ENCODE data around the gene PEX5L. TPM values are rescaled to one million over a fixed set of nuclear protein-coding genes. Genes with fewer than 3 reads are reported as not detected.

The PEX5L gene
- total RNA-seq, 4 donors from 2014 or later = 29.1 to 36.5 (median 32.3) TPM

DNA sequence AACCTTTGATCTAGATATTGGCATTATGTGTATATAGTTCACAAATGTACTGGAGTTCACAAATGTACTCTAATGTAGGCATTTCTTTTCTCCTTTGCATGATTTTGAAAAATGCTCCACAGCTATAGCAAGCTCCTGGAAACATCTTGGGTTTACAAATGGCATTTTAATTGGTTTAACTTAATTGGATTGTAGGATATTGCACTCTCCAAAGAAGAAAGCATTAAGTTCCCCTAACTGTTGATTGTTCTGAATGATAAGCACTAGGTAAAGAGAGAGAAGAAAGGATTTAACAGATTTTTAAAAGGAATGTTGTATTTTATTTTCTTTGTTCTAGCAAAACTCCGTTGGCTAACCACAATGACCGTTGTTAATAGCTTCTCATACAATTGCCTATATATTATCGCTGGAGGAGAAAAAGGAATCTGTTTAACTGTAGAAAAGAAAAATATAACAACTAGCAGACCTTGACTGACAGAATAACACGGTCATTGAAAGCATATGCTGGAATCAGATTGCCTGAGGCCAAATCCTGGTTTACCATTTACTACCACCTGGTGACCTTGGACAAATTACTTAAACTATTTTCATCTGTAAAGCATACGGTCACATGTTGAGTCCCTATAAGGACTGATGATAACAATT is 170.8 kb downstream of the PEX5L start:
- H3K36me3 ChIP-seq = no peaks in the 10 kb centered on the region
- no peaks in the 10 kb centered on the region for H3K27me3 ChIP-seq
- H3K4me1 ChIP-seq = no peaks in the 10 kb centered on the region
- WGBS, 2 donors = 50 to 59% methylated on average over 5 of the region's 5 CpGs
- no peak overlapping the region for H3K27ac ChIP-seq
- TF ChIP-seq, protein P1, sequence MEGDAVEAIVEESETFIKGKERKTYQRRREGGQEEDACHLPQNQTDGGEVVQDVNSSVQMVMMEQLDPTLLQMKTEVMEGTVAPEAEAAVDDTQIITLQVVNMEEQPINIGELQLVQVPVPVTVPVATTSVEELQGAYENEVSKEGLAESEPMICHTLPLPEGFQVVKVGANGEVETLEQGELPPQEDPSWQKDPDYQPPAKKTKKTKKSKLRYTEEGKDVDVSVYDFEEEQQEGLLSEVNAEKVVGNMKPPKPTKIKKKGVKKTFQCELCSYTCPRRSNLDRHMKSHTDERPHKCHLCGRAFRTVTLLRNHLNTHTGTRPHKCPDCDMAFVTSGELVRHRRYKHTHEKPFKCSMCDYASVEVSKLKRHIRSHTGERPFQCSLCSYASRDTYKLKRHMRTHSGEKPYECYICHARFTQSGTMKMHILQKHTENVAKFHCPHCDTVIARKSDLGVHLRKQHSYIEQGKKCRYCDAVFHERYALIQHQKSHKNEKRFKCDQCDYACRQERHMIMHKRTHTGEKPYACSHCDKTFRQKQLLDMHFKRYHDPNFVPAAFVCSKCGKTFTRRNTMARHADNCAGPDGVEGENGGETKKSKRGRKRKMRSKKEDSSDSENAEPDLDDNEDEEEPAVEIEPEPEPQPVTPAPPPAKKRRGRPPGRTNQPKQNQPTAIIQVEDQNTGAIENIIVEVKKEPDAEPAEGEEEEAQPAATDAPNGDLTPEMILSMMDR (IDR thresholded peaks at IDR 0.05) = no peak
- no peak for TF ChIP-seq EP300 (IDR thresholded peaks at IDR 0.05)
- TF ChIP-seq POLR2A (IDR thresholded peaks at IDR 0.05) = no peak
- H3K9me3 ChIP-seq = no peaks in the 10 kb centered on the region
- DNase-seq (ENCODE audit: low spot score in 2 of 2) = no peak
- H3K4me3 ChIP-seq = no peak overlapping the region

DNA sequence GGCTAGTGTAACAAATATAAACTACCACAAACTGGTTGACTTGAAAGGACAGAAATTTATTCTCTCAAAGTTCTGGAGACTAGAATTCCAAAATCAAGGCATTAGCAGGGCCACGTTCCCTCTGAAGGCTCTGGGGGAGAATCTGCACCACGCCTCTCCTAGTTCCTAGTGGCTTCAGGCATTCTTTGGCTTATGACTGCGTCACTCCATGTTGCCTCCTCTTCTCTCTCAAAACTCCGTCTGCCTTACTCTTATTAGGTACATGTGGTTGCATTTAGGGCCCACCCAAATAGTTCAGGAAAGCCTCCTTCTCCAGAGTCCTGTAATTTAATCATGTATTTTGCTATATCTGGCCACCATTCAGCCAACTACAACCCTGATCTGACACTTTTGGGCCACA is 174.8 kb downstream of the PEX5L start:
- TF ChIP-seq POLR2A (IDR thresholded peaks at IDR 0.05) (no peak), EP300 (IDR thresholded peaks at IDR 0.05) (no peak)
- TF ChIP-seq, protein P1 (IDR thresholded peaks at IDR 0.05) = no peak
- Histone ChIP-seq H3K27me3 (no peaks in the 10 kb centered on the region), H3K27ac (no peak overlapping the region), H3K4me3 (no peak overlapping the region), H3K36me3 (no peaks in the 10 kb centered on the region), H3K9me3 (no peaks in the 10 kb centered on the region), H3K4me1 (no peaks in the 10 kb centered on the region)
- 64 to 72% methylated on average over 4 of the region's 4 CpGs for WGBS, 2 donors
- DNase-seq (ENCODE audit: low spot score in 2 of 2) = no peak

DNA sequence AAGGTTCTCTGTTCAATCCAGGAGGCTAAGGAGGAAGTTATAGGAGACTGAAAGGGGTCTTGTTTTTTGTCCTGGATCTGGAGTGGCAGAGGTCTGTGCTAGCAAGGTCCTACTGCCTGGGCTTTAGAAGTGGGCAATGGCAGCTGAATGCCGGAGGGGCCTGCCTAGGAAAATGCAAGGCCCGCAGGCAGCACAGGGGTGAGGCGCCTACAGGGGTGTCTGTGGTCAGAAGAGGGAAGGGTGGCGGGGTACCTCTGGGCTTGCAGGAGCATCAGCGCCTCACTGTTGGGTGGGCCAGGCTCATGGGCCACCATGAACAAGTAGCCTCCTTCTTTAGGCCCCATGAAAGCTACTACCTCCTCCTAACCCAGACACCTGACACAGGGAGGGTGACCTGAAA is 175.4 kb downstream of the PEX5L start:
- no peaks in the 10 kb centered on the region for H3K9me3 ChIP-seq
- no peaks in the 10 kb centered on the region for H3K4me1 ChIP-seq
- 87 to 94% methylated on average over 5 of the region's 5 CpGs for WGBS, 2 donors
- H3K27me3 ChIP-seq = no peaks in the 10 kb centered on the region
- TF ChIP-seq EP300 (IDR thresholded peaks at IDR 0.05) (no peak), POLR2A (IDR thresholded peaks at IDR 0.05) (no peak)
- TF ChIP-seq, protein P1 (IDR thresholded peaks at IDR 0.05) = no peak
- H3K27ac ChIP-seq = no peak overlapping the region
- DNase-seq (ENCODE audit: low spot score in 2 of 2) = no peak
- no peak overlapping the region for H3K4me3 ChIP-seq
- H3K36me3 ChIP-seq = no peaks in the 10 kb centered on the region

DNA sequence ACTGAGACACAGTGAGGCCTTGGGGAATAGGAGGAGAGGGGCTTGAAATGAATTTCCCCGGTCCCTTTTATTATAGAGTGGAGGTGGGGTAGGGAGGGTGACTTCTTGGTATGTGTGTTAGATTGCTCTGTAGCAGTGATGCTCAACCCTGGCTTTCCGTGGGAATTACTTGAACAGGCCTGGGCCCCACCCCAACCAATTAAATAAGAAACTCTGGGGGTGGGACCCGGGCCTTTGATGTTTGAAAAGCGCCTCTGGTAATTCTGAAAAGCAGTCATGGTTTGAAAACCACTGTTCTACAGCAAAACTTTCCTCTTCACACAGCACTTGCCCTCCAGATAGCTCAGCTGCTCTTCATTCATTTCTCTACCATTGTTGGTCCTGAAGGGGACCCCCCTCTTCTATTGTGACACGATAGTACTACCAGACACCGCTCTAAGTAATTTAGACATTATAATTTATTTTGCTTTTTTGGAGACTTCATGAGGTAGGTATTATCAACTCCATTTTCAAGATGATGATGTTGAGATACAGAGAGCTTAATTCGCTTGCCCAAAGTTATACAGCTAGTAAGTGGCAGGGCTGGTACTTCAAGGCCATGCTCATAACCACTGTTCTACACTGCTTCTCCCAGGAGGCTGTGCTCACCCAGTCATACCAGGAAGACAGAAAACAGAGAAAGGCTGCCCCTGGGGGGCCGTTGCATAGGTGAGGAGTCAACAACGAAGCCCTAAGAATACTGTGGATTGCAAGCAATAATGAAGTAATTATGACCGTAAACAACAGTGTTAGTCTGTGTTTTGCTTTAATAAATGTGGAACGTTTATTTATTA is 176.2 kb downstream of the PEX5L start:
- WGBS, 2 donors = 78 to 82% methylated on average over 11 of the region's 11 CpGs

More for the DNA sequence above, 176.2 kb downstream of the PEX5L start:
- no peak overlapping the region for H3K27ac ChIP-seq
- H3K36me3 ChIP-seq = no peaks in the 10 kb centered on the region
- no peak for DNase-seq (ENCODE audit: low spot score in 2 of 2)
- no peaks in the 10 kb centered on the region for H3K9me3 ChIP-seq
- no peaks in the 10 kb centered on the region for H3K4me1 ChIP-seq
- H3K4me3 ChIP-seq = no peak overlapping the region
- TF ChIP-seq, protein P1 (IDR thresholded peaks at IDR 0.05) = no peak
- TF ChIP-seq EP300 (IDR thresholded peaks at IDR 0.05) (no peak), POLR2A (IDR thresholded peaks at IDR 0.05) (no peak)
- H3K27me3 ChIP-seq = no peaks in the 10 kb centered on the region

Data from tibial nerve (tissue), 4 donors.